AG04450 (cell line): ENCODE measurements around the gene SMYD1. TPM values are rescaled to one million over a fixed set of nuclear protein-coding genes. Genes with fewer than 3 reads are reported as not detected.

Experiments used
- CTCF ChIA-PET: fragments of 300-600, 350-600 bp; formaldehyde crosslinking; extraction: SDS; loops from one replicate; lab custom pipeline; 2022; ENCODE audit warnings: antibody characterized with exemption, inconsistent platforms; lab: Charles Lee
- POLR2A ChIA-PET: fragments of 350-600 bp; formaldehyde crosslinking; extraction: SDS; loops from one replicate; lab custom pipeline; 2021; ENCODE audit warnings: antibody characterized with exemption, inconsistent platforms; lab: Yijun Ruan, JAX
- DNase-seq: peaks from one replicate; pipeline ENCODE4 v3.0.0-alpha.2; 2011; ENCODE audit warnings: low read depth, low spot score
- H3K27ac ChIP-seq: one replicate; pipeline ENCODE4 v1.5.1; 2012; ENCODE audit warnings: low read depth, low read length, control low read depth
- H3K27me3 ChIP-seq: one replicate; pipeline ENCODE4 v1.6.0; 2012; ENCODE audit warnings: low read length; ENCODE audit not compliant: control insufficient read depth, insufficient read depth
- H3K4me3 ChIP-seq: 2 replicates; pipeline ENCODE4 v1.5.1; 2011; ENCODE audit warnings: mild to moderate bottlenecking, low read depth, low read length, control low read depth
- H3K9me3 ChIP-seq: 2 replicates; pipeline ENCODE4 v1.5.1; 2012; ENCODE audit warnings: low read length; ENCODE audit not compliant: control insufficient read depth, insufficient read depth
- polyA plus RNA-seq: library from polyadenylated mRNA; depleted of rRNA; stranded (reverse); fragments of >200 nt; gene quantifications from 2 replicates; pipeline ENCODE4 v1.2.3, GENCODE V29; 2011
- TF ChIP-seq, protein P1 (sequence below): IDR thresholded peaks from 2 replicates; pipeline ENCODE4 v1.5.1; 2011; ENCODE audit warnings: low read depth, low read length, control low read depth, inconsistent platforms

SMYD1 gene
- polyA plus RNA-seq, 1 experiment, result not detected

DNA sequence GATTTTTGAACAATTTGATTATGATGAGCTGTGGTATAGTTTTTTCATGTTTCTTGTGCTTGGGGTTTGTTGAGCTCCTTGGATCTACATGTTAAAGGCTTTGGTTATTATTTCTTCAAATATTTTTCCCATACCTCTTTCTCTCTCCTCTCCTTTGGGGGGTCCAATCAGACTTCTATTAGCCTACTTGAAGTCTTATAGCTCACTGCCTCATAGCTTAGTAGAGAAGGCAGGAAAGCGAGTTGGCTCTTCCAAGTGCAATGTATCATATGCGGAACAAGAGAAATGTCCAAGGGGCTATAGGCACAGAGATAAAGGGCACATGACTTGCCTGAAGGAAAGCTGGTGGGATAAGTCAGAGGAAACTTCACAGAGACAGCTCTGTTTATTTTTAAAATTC is 74.3 kb downstream of the SMYD1 start:
- TF ChIP-seq, protein P1, sequence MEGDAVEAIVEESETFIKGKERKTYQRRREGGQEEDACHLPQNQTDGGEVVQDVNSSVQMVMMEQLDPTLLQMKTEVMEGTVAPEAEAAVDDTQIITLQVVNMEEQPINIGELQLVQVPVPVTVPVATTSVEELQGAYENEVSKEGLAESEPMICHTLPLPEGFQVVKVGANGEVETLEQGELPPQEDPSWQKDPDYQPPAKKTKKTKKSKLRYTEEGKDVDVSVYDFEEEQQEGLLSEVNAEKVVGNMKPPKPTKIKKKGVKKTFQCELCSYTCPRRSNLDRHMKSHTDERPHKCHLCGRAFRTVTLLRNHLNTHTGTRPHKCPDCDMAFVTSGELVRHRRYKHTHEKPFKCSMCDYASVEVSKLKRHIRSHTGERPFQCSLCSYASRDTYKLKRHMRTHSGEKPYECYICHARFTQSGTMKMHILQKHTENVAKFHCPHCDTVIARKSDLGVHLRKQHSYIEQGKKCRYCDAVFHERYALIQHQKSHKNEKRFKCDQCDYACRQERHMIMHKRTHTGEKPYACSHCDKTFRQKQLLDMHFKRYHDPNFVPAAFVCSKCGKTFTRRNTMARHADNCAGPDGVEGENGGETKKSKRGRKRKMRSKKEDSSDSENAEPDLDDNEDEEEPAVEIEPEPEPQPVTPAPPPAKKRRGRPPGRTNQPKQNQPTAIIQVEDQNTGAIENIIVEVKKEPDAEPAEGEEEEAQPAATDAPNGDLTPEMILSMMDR, result no peak
- Histone ChIP-seq H3K27me3 (no peaks in the 10 kb centered on the region), H3K9me3 (no peaks in the 10 kb centered on the region), H3K27ac (no peak overlapping the region), H3K4me3 (no peak overlapping the region)
- ChIA-PET CTCF (interaction anchor here (1.0 to 1.6 kb wide), 3 partner anchors 15 to 82 kb away, joined by 3 to 4 read pairs (median 3); no protein-coding TSS in a partner anchor), POLR2A (no interaction called here)
- DNase-seq, result no peak

DNA sequence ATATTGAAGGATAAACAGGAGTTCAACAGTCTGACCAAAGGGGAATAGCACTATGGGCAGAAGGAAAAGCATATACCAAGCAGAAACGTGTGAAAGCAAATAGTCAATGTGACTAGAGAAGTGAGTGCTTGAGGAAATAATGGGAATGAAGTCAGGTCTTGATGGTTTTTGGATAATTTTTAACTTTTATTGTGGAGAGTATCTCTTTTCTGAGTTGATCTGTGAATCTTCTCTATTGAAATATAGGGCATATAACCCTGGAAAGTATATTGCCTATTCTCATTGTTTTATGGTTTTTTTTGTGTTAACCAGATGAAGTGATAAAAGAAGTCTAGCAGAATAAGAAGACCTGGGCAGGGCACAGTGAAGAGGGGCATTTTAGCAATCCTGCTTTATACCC is 76.6 kb downstream of the SMYD1 start:
- no peak for DNase-seq
- CTCF ChIA-PET, result no interaction called here
- POLR2A ChIA-PET, result no interaction called here
- no peak overlapping the region for H3K4me3 ChIP-seq
- TF ChIP-seq, protein P1, result no peak
- no peaks in the 10 kb centered on the region for H3K27me3 ChIP-seq
- H3K9me3 ChIP-seq, result no peaks in the 10 kb centered on the region
- H3K27ac ChIP-seq, result no peak overlapping the region

DNA sequence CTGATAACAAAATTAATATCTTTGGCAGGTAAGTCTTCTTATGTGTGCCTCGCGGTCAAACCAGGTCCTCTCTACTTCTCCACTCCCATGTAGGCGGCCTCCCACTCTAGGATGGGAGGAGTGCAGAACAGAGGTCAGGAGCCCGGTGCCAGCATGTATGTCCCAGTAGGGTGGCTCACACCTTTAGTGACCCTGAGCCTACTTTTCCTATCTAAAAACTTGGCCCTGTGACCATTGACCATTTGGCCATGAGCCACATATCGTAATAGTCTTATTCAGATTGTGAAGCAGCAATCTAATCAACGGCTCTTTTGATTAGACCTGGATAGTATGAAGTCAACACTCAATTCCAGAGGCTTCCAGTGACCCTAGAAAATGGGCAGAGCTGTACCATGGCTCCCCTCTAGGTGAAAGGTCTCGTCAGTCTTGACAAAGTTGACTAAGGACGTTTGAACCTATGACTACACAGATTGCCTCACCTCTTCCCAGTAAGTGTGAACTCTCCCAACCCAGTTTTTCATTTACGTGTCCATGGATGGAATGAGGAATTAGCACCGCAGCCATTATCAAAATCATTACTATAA is 77.4 kb downstream of the SMYD1 start:
- DNase-seq, result no peak
- H3K4me3 ChIP-seq, result no peak overlapping the region
- TF ChIP-seq, protein P1, result no peak
- H3K27ac ChIP-seq, result no peak overlapping the region
- H3K27me3 ChIP-seq, result no peaks in the 10 kb centered on the region
- CTCF ChIA-PET, result no interaction called here
- H3K9me3 ChIP-seq, result no peaks in the 10 kb centered on the region
- POLR2A ChIA-PET, result no interaction called here

DNA sequence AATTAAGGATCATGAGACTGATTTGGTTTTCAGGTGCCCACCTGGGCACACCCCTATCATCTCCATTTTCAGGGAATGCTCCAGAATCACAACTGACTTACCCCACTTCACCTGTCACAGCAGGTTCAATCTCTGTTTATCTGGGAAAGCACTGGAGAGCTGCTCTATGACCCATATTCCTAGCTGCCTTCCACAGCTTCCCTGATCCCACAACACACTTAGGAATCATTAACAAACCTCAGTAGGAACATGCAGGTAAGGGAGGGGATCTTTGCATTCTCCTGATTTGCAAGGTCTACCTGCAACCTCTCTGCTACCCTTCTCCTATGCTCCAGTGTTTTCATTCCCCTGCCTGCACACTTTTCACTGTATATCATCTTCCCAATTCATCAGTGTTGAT is 79.0 kb downstream of the SMYD1 start:
- TF ChIP-seq, protein P1, result no peak
- CTCF ChIA-PET, result interaction anchor here (0.6 kb wide), 1 partner anchor 87 kb away, joined by 3 read pairs; no protein-coding TSS in a partner anchor
- Histone ChIP-seq H3K27me3 (no peaks in the 10 kb centered on the region), H3K4me3 (no peak overlapping the region), H3K9me3 (no peaks in the 10 kb centered on the region), H3K27ac (no peak overlapping the region)
- POLR2A ChIA-PET, result no interaction called here
- no peak for DNase-seq

DNA sequence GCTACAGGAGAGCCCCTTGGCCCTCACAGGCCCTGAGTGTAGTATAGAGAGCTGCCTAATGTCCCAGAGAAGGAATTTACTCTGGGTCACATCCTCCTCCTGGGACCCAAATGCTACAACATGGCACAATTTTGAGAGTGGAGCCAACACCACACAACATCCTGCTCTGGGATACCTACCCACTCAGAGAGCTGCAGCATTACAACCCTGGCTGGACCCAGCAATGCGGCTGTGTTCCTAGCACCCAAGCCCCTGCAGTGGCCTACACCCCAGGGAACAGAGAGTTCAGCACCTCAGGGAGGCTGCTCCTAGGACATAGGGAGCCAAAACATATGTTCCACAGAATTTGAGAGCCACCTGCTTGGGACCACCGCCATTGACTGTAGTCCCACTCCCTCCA is 79.5 kb downstream of the SMYD1 start:
- no peak overlapping the region for H3K4me3 ChIP-seq
- no peak overlapping the region for H3K27ac ChIP-seq
- CTCF ChIA-PET, result no interaction called here
- POLR2A ChIA-PET, result no interaction called here
- DNase-seq, result no peak
- TF ChIP-seq, protein P1, result no peak
- no peaks in the 10 kb centered on the region for H3K27me3 ChIP-seq
- no peaks in the 10 kb centered on the region for H3K9me3 ChIP-seq
